Loucy (cell line): ENCODE results near the gene CLEC2B.

Source experiments
- EZH2phosphoT487 ChIP-seq: fragments of 200-600 bp; IDR thresholded peaks from 2 replicates; pipeline ENCODE4 v1.6.1; 2018; ENCODE audit warnings: antibody characterized with exemption, mild to moderate bottlenecking, moderate library complexity, borderline replicate concordance
- TF ChIP-seq, protein P1 (sequence below): fragments of 200-600 bp; sonication (generic); conservative IDR thresholded peaks from 2 replicates; pipeline ENCODE4 v1.5.1; 2014; ENCODE audit warnings: mild to moderate bottlenecking, antibody characterized with exemption, low read length

DNA sequence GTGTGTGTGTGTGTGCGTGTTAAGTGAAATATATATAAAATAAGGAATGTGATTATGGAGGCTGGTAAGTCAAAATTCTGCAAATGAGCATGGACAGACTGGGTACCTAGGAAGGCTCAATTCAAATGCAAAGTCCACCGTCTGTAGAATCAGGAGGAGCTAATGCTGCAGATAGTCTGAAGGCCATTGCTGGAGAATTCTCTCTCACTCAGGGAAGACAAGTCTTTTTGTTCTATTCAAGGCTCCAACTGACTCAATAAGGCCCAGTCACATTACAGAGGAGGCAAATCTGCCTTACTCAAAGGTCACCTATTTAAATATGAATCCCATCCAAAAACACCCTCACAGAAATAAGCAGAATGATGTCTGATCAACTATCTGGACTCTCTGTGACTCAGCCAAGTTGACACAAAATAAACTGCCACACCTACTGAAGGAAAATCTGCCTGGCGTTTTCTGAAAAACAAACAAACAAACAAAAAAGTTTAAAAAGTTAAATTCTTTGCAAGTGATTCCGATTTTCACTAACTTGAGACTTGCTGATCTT is 11.5 kb upstream of the CLEC2B start:
- TF ChIP-seq, protein P1, sequence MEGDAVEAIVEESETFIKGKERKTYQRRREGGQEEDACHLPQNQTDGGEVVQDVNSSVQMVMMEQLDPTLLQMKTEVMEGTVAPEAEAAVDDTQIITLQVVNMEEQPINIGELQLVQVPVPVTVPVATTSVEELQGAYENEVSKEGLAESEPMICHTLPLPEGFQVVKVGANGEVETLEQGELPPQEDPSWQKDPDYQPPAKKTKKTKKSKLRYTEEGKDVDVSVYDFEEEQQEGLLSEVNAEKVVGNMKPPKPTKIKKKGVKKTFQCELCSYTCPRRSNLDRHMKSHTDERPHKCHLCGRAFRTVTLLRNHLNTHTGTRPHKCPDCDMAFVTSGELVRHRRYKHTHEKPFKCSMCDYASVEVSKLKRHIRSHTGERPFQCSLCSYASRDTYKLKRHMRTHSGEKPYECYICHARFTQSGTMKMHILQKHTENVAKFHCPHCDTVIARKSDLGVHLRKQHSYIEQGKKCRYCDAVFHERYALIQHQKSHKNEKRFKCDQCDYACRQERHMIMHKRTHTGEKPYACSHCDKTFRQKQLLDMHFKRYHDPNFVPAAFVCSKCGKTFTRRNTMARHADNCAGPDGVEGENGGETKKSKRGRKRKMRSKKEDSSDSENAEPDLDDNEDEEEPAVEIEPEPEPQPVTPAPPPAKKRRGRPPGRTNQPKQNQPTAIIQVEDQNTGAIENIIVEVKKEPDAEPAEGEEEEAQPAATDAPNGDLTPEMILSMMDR: no peak
- no peak for TF ChIP-seq EZH2phosphoT487
